PC-3 (cell line): ENCODE data around the gene GGA3. TPM values are rescaled to one million over a fixed set of nuclear protein-coding genes. Genes with fewer than 3 reads are reported as not detected.

Experiments used
- ATAC-seq: fragments of 200-7000 bp; cut with Tn5 transposase; 2 replicates; pipeline ENCODE4 v1.9.1; 2020; ENCODE audit warnings: mild to moderate bottlenecking, moderate library complexity
- BruUV-seq: library from RNA; stranded (reverse); fragments of 400-500 nt; replicated peaks from 2 replicates; lab custom pipeline; 2021; lab: Mats Ljungman, UMichigan
- CTCF ChIA-PET: fragments of 300-600 bp; sonication (Branson Sonifier 250); formaldehyde crosslinking; loops from one replicate; lab custom pipeline; 2022; ENCODE audit warnings: antibody characterized with exemption; lab: Charles Lee
- POLR2A ChIA-PET: fragments of 300-600 bp; sonication (Branson Sonifier 250); formaldehyde crosslinking; loops from one replicate; lab custom pipeline; 2022; ENCODE audit warnings: antibody characterized with exemption; ENCODE audit not compliant: unreplicated experiment; lab: Charles Lee
- DNase-seq: peaks from one replicate; pipeline ENCODE4 v3.0.0-alpha.2; 2015
- H2AFZ ChIP-seq: fragments of 300-600 bp; sonication (generic); 2 replicates; pipeline ENCODE4 v1.6.0; 2016; ENCODE audit warnings: antibody characterized with exemption, low read length
- H3F3A ChIP-seq: fragments of 300-600 bp; sonication (generic); one replicate; pipeline ENCODE4 v1.6.0; 2017; ENCODE audit warnings: antibody characterized with exemption, low read length, control low read depth, mild to moderate bottlenecking; ENCODE audit not compliant: unreplicated experiment
- H3K27ac ChIP-seq: fragments of 300-600 bp; sonication (generic); 2 replicates; pipeline ENCODE4 v1.5.1; 2016; ENCODE audit warnings: mild to moderate bottlenecking, low read length
- H3K27me3 ChIP-seq: fragments of 300-600 bp; sonication (generic); 2 replicates; pipeline ENCODE4 v1.6.1; 2016; ENCODE audit warnings: low read length, mixed read lengths
- H3K36me3 ChIP-seq: fragments of 300-600 bp; sonication (generic); 2 replicates; pipeline ENCODE4 v1.6.1; 2016; ENCODE audit warnings: low read depth, mixed run types, low read length, mixed read lengths
- H3K4me1 ChIP-seq: fragments of 300-600 bp; sonication (generic); 2 replicates; pipeline ENCODE4 v1.5.1; 2016; ENCODE audit warnings: low read length; ENCODE audit not compliant: insufficient read depth
- H3K4me2 ChIP-seq: fragments of 300-600 bp; sonication (generic); 2 replicates; pipeline ENCODE4 v1.6.0; 2016; ENCODE audit warnings: low read length
- H3K4me3 ChIP-seq: fragments of 300-600 bp; sonication (generic); 2 replicates; pipeline ENCODE4 v1.5.1; 2016; ENCODE audit warnings: mild to moderate bottlenecking, low read length, mixed read lengths
- H3K79me2 ChIP-seq: fragments of 300-600 bp; sonication (generic); 2 replicates; pipeline ENCODE4 v1.6.1; 2017; ENCODE audit warnings: low read length, mixed read lengths
- H3K9ac ChIP-seq: fragments of 300-600 bp; sonication (generic); 2 replicates; pipeline ENCODE4 v1.6.0; 2016; ENCODE audit warnings: mild to moderate bottlenecking, low read length
- H3K9me2 ChIP-seq: fragments of 300-600 bp; sonication (generic); replicated peaks from 2 replicates; pipeline ENCODE4 v1.6.1; 2016; ENCODE audit warnings: mixed run types, low read length, mixed read lengths
- H3K9me3 ChIP-seq: fragments of 300-600 bp; sonication (generic); 2 replicates; pipeline ENCODE4 v1.6.1; 2016; ENCODE audit warnings: low read length, mixed read lengths
- H4K20me1 ChIP-seq: fragments of 300-600 bp; sonication (generic); 2 replicates; pipeline ENCODE4 v1.6.1; 2016; ENCODE audit warnings: low read length, mixed read lengths
- EZH2 ChIP-seq: fragments of 300-600 bp; sonication (generic); IDR thresholded peaks from one replicate; pipeline ENCODE4 v1.6.1; 2017; ENCODE audit warnings: antibody characterized with exemption, mild to moderate bottlenecking, low read length; ENCODE audit not compliant: unreplicated experiment
- EZH2phosphoT487 ChIP-seq: fragments of 300-600 bp; sonication (generic); IDR thresholded peaks from 2 replicates; pipeline ENCODE4 v1.6.1; 2018; ENCODE audit warnings: mild to moderate bottlenecking, antibody characterized with exemption, low read length, borderline replicate concordance
- intact Hi-C: fragments of 100-400 bp; cut with micrococcal nuclease; formaldehyde crosslinking; loops from 2 replicates; pipeline ENCODE4 v1.9.0; 2023
- total RNA-seq: library from RNA; depleted of rRNA; stranded (reverse); fragments of >200 nt; gene quantifications from 2 replicates; pipeline ENCODE4 v1.2.3, GENCODE V29; 2014; rRNA removed
- TF ChIP-seq, protein P1 (sequence below): fragments of 300-600 bp; sonication (generic); conservative IDR thresholded peaks from 2 replicates; pipeline ENCODE4 v1.5.1; 2017; ENCODE audit warnings: antibody characterized with exemption, low read depth, mild to moderate bottlenecking, low read length

Gene GGA3
- total RNA-seq, 1 experiment from 2014 or later: 38.8 TPM

GRCh38 chr17:75188614-75189013, 72.8 kb downstream of the GGA3 start:
- Histone ChIP-seq H3K9me3 (no peaks in the 10 kb centered on the region), H3K4me3 (no peak overlapping the region), H3K4me2 (no peak overlapping the region), H3K36me3 (no peaks in the 10 kb centered on the region), H3K4me1 (peaks cover 5% of the 10 kb centered on the region; the same call in 1 of the 2 replicates), H3F3A (no peaks in the 10 kb centered on the region), H4K20me1 (no peaks in the 10 kb centered on the region), H2AFZ (no peak overlapping the region), H3K9me2 (no peaks in the 10 kb centered on the region), H3K9ac (no peak overlapping the region), H3K79me2 (0 out of 2 replicates have a peak, but pooled peaks cover 2% of the 10 kb centered on the region), H3K27me3 (no peaks in the 10 kb centered on the region), H3K27ac (no peak overlapping the region)
- no TSS peak for BruUV-seq
- ATAC-seq (no peak), DNase-seq (no peak)
- ChIA-PET CTCF (no interaction called here), POLR2A (no interaction called here)
- intact Hi-C loops: no loop called here
- TF ChIP-seq, protein P1, sequence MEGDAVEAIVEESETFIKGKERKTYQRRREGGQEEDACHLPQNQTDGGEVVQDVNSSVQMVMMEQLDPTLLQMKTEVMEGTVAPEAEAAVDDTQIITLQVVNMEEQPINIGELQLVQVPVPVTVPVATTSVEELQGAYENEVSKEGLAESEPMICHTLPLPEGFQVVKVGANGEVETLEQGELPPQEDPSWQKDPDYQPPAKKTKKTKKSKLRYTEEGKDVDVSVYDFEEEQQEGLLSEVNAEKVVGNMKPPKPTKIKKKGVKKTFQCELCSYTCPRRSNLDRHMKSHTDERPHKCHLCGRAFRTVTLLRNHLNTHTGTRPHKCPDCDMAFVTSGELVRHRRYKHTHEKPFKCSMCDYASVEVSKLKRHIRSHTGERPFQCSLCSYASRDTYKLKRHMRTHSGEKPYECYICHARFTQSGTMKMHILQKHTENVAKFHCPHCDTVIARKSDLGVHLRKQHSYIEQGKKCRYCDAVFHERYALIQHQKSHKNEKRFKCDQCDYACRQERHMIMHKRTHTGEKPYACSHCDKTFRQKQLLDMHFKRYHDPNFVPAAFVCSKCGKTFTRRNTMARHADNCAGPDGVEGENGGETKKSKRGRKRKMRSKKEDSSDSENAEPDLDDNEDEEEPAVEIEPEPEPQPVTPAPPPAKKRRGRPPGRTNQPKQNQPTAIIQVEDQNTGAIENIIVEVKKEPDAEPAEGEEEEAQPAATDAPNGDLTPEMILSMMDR: no peak
- TF ChIP-seq EZH2phosphoT487: no peak
- no peak for TF ChIP-seq EZH2

Other genes starting within 250 kb of the GGA3 start
- 151 and 195 TPM in 2 replicates for gene MRPL58, start 248.9 kb downstream of the GGA3 start, total RNA-seq
- 361 and 374 TPM in 2 replicates for gene ATP5PD, start 214.6 kb downstream of the GGA3 start, total RNA-seq
- 23.8 and 28.0 TPM in 2 replicates for gene KCTD2, start 214.4 kb downstream of the GGA3 start, total RNA-seq
- 1.2 and 1.6 TPM in 2 replicates for gene SLC16A5, start 173.7 kb downstream of the GGA3 start, total RNA-seq
- 17.0 and 17.3 TPM in 2 replicates for gene ARMC7, start 151.6 kb downstream of the GGA3 start, total RNA-seq
- gene NT5C, start 129.9 kb downstream of the GGA3 start, total RNA-seq: 116 and 131 TPM in 2 replicates
- gene JPT1, start 107.1 kb downstream of the GGA3 start, total RNA-seq: 674 and 705 TPM in 2 replicates
- 244 and 282 TPM in 2 replicates for gene SUMO2, start 78.6 kb downstream of the GGA3 start, total RNA-seq
- 91.5 and 95.6 TPM in 2 replicates for gene NUP85, start 55.9 kb downstream of the GGA3 start, total RNA-seq
- 112 and 144 TPM in 2 replicates for gene MRPS7, start 273 bp upstream of the GGA3 start, total RNA-seq
- gene MIF4GD, start 9.6 kb upstream of the GGA3 start, total RNA-seq: 30.8 and 42.3 TPM in 2 replicates
- 75.0 and 76.9 TPM in 2 replicates for gene SLC25A19, start 27.8 kb upstream of the GGA3 start, total RNA-seq
- gene GRB2, start 144.1 kb upstream of the GGA3 start, total RNA-seq: 224 and 282 TPM in 2 replicates
- gene TMEM94, start 195.0 kb upstream of the GGA3 start, total RNA-seq: 45.6 and 88.3 TPM in 2 replicates